ENCODE data around the gene PRPF31. TPM values are rescaled to one million over a fixed set of nuclear protein-coding genes. Genes with fewer than 3 reads are reported as not detected.
A peak's percentile ranks its signal among the peaks of the same experiment; 100 is the strongest.
"Not testable (repeated sequence)": the region's sequence is repeated elsewhere in the genome, so short reads cannot be mapped to it uniquely, and the experiment has no call there.

Gene PRPF31
- polyA plus RNA-seq, 12 donors, result 40.3 to 64.0 (median 43.6) TPM; not detected in 1

DNA sequence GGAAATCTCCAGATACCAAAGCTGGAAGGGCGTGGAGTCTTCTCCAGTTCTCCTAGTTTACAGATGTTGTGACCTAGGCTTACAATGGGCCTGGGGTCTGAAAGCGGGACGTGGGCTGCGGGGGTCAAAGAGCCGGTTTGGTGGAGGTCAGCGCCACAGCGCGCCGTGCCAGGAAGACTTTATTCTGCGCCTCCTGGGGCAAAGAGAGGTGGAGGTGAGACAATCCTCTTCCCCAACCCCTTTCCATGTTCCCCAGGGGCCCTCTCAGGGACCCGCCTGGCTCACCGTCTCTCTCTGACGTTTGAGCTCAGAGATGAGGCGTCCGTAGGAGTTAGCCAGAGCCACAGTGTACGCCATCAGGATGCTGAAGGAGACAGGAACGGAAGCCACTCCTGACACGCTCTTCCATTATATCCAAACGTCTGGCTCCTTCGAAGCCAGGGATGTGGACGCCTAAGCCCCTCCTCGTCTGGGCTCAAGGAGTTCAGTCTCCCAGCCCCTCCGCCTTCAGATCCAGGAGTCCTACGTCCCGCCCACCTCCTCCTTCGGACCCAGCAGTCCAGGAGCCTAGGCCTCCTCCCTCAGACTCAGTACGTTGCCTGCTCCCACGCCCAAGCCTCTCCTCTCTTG, 44.7 kb downstream of the PRPF31 start:
- DNase-seq, result peak; percentile 35

DNA sequence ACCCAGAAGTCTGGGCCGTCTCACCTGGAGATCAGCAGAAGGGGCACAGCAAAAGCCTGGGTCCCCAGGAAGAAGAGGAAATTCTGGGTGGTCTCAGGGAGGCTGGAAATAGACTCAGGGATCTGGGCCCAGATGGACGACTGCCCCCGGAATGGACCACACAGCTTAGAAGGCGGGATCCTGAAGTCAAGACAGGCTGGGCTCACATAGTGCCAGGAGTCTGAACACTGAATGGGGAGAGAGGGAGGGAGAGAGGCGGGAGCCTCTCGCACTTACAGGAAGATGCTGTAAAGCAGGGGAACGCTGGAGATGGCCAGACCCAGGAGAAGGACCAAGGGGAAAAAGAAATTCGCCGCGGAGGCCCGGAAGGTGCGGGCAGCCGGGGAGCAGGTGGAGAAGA, 45.3 kb downstream of the PRPF31 start:
- DNase-seq, result no peak

DNA sequence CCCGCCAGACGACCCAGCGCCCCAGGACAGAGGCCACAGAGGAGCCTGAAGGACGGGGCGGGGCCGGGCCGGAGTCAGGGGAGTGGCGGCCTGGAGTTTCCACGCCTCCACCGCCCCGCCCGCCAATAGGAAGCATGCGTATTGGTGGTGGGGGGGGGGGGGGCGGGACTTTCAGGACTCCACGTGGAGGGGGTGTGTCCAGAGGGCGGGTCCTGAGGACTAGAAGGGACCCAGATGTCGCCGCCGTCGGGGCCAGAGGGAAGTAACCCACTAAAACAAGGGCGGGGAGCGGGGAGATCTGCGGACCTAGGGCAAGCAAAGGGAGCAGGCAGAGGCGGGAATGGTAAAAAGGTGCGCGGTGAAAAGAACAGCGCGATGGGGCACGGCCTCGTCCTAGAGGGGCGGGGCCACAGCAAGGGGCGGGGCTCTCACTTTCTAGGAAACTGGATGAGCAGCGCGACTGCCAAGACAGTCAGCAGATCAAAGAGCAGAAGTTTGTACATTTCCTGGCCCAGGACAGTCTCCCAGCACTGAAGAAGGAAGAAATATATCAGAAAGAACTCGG, 46.8 kb downstream of the PRPF31 start:
- DNase-seq, result peak; percentile 72

DNA sequence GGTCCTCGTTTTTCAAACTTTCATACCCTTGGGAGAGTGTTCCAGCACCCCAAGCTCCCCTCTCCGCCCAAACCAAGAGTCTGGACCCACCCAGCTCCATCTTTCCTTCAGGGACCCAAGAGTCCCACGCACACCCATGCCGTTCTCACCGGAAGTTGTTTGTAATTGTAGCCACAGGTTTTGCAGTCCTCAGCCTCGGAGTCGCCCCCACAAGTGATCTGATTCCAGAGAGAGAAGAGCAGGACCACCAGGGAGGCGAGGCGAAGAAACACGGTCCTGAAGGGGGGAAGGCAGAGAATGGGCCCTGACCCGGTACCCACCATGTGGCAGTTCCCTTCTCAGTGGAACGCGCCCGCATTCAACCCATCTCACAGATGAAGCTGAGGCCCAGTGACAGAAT, 47.3 kb downstream of the PRPF31 start:
- no peak for DNase-seq

DNA sequence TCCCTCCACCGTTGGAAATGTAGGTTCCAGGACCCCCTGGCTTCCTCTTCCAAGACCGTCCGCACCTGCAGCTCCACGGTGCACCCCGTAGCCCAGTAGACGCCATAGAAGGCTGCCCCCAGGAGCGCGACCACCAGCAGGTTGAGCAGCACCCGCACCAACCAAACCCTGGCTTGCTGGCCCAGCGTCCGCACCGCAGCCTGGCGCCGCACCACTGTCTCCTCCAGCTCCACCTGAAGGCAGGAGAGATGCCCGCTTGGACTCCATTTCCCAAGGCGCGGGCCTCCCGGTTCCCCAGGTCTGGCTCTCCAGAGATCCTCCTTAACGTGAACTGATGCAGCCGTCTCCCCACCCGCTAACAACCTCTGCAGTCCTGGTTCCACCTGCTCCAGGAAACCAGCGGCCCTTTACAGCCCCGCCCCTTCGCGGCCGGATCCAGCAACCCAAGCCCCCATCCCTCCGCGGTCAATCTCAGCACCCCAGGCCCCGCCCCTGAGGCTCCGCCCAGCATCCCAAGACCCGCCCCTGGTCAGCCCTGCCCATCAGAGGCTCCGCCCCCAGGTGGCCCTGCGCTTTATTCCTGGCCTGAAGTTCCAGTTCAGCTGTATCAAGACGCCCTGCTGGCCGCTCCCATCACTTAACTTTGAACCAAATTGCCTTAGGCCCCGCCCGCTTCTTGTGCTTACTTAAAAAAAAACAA, 49.0 kb downstream of the PRPF31 start:
- no peak for DNase-seq

DNA sequence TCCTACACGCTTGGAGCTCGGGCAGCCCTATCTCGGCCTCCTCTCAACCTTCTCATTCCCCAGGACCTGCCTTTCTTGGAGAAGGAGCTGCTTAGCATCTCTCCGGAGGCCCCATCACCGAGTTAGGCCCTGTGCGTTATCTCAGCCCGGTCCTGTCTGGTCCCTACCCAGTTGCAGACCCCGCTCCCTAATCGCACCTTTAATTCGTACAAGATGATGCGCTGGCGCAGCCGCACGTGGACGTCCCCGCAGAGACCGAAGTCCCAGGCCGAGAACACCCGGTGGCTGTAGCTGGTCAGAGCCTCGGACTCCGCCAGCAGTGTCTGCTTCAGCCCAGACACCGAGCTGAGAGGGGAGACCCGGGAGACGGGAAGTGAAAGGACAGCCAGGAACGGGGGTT, 49.7 kb downstream of the PRPF31 start:
- no peak for DNase-seq

DNA sequence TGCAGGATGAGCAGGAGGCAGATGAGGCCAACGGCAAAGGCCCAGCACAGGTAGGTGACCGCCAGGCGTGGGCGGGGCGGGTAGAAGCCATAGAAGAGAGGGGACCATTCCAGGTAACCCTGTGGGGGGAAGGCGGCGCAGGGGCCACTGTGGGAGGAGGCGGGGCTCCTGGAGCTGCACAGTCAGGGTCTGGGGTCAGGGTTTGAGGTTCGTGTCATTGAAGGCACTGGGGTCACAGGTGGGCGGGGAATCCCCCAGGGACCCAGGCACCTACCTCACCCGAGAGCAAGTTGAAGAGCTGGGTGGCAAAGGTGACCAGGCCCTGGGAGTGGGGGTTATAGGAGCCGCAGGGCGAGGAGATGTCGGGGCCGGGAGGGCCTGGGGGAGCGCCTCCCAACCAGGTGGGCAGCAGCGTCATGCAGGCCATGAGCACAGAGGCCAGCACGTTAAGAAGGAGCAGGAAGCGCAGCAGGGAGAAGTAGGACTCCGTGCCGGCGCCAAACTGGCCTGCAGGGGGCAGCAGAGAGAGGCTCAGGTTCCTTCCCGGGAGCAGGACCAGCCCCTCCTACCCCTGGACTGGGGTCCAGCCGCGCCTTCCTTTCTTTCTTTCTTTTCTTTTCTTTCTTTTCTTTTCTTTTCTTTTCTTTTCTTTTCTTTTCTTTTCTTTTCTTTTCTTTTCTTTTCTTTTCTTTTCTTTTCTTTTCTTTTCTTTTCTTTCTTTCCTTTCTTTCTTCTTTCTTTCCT, 52.8 kb downstream of the PRPF31 start:
- peak; percentile 91 for DNase-seq

DNA sequence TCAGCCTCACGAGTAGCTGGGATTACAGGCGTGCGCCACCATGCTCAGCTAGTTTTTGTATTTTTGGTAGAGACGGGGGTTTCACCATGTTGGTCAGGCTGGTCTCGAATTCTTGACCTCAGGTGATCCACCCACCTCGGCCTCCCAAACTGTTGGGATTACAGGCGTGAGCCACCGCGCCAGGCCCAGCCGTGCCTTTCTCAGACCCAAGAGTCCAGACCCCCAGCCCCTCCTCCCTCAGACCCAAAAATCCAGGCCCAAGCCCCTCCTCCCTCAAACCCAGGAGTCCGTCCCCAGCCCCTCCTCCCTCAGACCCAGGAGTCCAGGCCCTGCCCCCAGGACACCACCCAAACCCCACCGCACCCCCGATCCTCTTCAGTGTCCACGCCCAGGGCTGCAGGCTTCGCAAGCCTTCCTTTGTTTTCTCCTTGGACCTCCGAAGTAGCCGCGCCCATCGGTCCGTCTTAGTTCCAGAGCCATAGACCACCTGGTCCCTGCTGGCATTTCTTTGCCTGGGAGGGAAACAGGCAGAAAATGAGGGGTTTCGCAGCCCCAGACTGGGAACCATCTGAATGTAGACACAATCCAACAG, 53.7 kb downstream of the PRPF31 start:
- no peak for DNase-seq

DNA sequence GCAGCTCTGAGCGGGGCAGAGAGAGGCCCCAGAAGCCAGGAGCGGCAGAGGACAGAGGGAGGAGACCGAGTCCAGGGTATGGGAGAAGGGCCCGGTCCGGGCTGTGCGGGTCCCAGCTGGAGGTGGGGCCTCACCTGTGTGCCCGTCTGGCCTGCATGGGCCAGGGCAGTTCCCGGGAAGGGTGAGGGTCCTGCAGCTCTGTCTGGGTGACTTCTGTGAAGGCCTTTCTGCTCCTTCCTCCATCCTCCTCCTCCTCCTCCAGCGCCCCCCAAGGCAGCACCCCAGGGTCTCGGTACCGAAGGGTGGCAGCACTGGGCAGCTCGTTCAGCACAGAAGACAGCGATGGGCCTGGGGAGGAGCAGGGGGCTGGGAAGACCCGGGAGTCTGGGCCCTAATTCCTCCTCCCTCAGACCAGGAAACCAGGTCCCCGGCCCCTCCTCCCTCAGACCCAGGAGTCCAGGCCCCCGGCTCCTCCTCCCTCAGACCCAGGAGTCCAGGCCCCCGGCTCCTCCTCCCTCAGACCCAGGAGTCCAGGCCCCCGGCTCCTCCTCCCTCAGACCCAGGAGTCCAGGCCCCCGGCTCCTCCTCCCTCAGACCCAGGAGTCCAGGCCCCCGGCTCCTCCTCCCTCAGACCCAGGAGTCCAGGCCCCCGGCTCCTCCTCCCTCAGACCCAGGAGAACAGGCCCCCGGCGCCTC, 56.3 kb downstream of the PRPF31 start:
- not testable (repeated sequence) for DNase-seq

DNA sequence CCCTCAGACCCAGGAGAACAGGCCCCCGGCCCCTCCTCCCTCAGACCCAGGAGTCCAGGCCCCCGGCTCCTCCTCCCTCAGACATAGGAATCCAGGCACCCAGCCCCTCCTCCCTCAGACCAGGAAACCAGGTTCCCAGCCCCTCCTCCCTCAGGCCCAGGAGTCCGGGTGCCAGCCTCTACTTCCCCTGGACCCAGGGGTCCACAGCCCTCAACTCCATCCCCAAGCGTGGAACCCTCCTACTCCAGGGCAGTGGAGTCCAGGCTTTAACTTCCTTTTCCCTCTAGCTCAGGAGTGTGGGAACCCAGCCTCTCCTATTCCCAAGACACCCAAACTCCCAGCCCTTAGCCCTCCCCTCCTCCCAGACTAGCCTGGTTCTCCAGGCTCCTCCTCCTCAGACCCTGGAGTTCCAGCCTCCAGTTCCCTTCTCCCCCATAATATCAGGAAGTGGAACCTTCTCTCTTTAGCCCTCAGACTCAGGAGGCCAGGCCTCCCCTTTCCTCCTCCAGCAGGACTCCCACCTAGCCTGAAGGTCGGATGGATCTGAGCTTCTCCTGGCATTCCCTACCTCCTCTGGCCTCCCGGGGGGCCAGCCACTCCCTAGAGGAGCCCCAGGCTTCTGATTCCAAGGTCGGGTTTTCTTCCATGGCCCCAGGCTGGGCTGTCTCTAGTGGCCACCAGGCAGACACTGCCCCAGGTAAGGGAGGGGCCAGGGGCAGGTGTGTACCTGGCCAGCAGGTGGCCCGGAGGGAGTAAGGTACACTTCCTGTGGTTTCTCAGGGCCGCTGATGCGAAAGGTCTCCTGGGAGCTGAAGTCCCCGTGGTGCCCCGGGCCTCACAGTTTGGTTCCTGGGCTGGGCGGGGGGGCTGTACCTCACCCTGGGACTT, 57.2 kb downstream of the PRPF31 start, which contains the start of gene TMC4:
TSS of gene TMC4 (minus strand) at position 690 of the 888 bp plus-strand sequence. CDS start at position 647, 43 bp downstream.
- no peak for DNase-seq

DNA sequence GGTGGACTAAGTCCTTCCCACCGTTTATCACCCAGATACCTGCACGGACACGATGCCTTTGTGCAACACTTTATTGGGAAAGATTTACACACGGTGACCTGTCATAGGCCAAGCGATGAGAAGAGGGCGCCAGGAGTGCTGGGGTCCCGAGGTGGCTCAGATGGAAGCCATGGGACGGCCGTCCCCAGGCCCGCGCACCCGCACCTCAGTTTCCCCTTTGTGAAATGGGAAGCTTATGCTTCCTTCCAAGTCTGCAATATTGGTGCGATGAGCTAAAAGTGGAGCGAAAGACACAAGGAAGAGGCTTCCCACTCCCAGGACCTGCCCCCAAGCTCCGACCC, 57.8 kb downstream of the PRPF31 start:
- DNase-seq, result no peak

DNA sequence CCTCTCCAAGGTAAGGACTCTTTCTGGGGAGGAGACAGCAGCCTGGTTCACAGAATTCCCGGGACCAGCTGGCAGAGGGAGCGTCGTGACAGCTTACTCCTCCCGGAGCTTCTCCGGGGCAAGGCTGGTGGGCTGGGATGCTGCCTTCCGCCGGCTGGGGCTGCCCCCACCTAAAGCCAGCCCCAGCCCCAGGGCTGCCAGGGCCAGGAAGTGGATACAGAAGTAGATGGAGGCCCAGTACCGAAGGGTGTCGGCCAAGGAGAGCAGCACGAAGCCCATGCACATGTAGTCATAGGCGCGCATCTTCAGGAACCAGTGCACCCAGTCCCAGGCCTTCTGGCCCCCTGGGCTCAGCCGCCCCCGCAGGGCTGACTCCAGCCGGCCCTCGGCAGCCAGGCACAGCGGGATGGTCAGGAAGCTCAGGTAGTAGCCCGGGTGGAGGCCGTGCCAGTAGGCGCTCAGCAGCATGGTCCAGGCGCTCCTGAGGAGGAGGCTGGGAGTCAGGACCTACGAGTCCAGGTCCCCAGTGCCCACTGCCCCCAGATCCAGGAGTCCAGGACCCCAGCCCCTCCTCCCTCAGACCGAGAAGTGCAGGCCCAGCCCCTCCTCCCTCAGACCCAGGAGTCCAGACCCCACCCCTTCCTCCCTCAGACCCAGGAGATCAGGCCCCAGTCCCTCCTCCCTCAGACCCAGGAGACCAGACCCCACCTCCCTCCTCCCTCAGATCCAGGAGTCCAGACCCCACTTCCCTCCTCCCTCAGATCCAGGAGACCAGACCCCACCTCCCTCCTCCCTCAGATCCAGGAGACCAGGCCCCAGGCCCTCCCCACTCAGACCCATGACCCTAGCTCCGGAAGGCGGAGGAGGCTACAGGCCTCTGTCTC, 58.6 kb downstream of the PRPF31 start:
- no peak for DNase-seq

DNA sequence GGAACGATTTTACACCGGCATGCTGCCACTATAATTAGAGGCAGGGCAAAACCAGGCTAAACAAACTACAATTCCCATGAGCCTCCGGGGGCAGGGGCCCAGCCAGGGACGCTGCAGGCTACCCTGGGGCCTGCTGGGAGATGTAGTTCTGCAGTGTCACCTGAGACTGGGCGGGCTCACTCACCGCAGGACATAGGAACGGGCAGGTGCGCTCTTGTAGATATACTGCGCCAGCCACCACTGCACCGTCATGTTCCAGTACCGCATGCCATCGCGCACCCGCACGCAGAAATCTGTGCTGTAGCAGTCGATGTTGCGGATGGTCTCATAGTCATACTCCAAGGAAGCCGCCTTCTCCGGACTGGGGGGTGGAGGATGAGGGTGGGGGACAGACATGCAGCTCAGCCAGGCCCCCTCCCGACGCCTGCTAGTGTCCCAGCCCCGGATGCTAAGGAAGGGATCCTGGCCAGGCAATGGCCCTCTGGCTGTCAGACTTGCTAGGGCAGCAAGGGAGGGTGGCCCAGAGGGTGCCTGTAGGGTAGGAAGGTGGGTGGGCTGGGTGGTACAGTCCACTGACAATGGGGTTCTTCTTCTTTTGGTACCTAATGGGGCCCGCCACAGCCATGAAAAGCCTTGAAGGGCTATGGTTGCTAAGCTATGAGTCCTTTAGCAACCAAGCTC, 63.2 kb downstream of the PRPF31 start:
- DNase-seq, result no peak

DNA sequence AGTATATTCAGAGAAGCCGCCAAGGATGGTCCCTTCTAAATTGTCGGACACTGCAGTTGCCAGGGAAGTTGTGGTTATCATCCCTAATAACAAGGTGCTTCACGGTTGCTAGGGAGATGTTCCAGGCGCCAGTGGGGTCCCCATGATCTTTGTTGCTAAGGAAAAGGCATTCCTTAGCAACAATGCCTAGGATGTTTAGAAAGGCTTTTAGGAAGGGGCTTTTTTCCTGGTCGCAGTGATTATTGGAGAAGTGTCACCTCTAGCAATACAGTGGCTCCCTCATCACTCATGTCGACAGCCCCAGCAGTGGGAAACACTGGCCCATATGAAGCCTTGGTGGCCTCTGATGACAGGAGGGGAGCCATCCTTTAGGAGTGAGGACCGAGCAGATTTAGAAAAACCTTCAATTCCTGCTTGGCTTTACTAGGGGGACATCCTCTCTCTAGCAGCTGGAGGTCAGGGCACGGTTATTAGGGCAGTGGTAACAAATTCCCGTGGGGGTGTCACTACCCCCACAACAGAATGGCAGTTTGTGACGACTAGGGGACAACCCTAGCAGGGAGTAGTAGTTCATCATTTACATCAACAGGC, 63.8 kb downstream of the PRPF31 start:
- no peak for DNase-seq

DNA sequence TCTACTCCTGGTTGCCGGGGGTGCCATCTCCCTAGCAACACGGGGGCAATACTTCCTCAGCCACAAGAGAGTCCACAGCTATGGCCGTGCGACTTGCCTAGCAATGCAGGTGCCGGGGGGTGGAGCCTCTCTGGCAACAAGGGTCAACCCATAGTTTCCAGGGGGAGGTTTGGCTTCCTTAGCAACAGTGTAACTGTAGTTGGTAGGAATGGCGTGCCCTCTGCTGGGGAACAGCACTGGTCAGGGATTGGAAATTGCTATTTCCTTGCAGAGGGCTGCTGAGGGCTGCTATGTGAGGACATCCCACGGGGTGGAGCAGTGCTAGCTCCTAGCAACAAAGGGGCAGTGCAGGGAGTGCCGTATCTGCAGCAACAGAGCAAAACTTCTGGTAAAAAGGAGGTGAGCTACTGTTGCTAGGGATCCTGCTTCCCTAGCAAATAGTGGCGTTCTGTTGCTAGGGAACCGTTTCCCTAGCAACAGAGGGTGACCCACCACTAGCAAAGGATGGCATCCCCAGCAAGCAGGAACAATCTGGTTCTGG, 64.4 kb downstream of the PRPF31 start:
- DNase-seq, result no peak

DNA sequence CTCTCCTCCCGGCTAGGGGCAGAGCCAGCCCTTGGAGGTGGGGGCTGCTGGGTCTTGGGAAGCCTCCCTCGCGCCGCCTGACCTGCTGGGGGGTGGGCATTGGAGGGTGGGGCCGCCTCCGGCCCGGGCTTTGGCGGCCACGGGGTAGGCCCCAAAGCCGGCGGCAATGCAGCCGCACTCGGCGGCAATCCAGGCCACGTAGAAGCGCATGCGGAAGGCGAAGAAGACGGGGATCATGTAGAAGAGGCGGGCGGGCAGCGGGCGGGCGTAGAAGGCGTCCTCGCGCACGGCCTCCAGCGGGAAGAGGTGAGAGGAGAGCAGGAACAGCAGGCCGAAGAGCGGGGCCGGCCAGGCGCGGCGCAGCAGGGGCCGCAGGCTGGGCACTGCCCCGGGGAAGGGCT, 65.1 kb downstream of the PRPF31 start:
- DNase-seq, result no peak
